Measurements from ENCODE around the gene MMAB. TPM values are rescaled to one million over a fixed set of nuclear protein-coding genes. Genes with fewer than 3 reads are reported as not detected.

MMAB gene
- total RNA-seq, 4 donors from 2014 or later = 20.0 to 25.3 (median 21.0) TPM

- Histone ChIP-seq H3K4me3 (no peak overlapping the region), H3K9me3 (no peaks in the 10 kb centered on the region), H3K4me1 (no peaks in the 10 kb centered on the region), H3K27me3 (no peaks in the 10 kb centered on the region), H3K27ac (replicated peaks in 1 of 4) (no peak overlapping the region), H3K36me3 (peaks cover 61 to 100% (median 100%) of the 10 kb centered on the region in 4 donors)
- intact Hi-C loops (cut with DNase I) = no loop called here
- no peak for DNase-seq (ENCODE audit: extremely low spot score)
- no peak for TF ChIP-seq EP300 (IDR thresholded peaks at IDR 0.05)
- TF ChIP-seq CTCF (IDR thresholded peaks at IDR 0.05) = no peak
- TF ChIP-seq POLR2AphosphoS5 (IDR thresholded peaks at IDR 0.05) = no peak
- TF ChIP-seq POLR2A (IDR thresholded peaks at IDR 0.05; ENCODE audit: low read depth) = no peak
- WGBS = 57% methylated on average over 2 of the region's 2 CpGs
Observed at GRCh38 chr12:109531411-109531810, 41.9 kb downstream of the MMAB start.

GRCh38 chr12:109529691-109530640 is 43.3 kb downstream of the MMAB start:
- no peak overlapping the region for H3K27ac ChIP-seq (replicated peaks in 1 of 4)
- no peaks in the 10 kb centered on the region for H3K4me1 ChIP-seq
- no peak overlapping the region for H3K4me3 ChIP-seq
- 74% methylated on average over 19 of the region's 19 CpGs for WGBS
- H3K9me3 ChIP-seq = no peaks in the 10 kb centered on the region
- no peak for TF ChIP-seq POLR2AphosphoS5 (IDR thresholded peaks at IDR 0.05)
- TF ChIP-seq EP300 (IDR thresholded peaks at IDR 0.05) = no peak
- no peak for TF ChIP-seq POLR2A (IDR thresholded peaks at IDR 0.05; ENCODE audit: low read depth)
- no peak for TF ChIP-seq CTCF (IDR thresholded peaks at IDR 0.05)
- intact Hi-C loops (cut with DNase I) = no loop called here
- no peak for DNase-seq (ENCODE audit: extremely low spot score)
- no peaks in the 10 kb centered on the region for H3K27me3 ChIP-seq
- peaks cover 54 to 100% (median 100%) of the 10 kb centered on the region in 4 donors for H3K36me3 ChIP-seq

- no peak for TF ChIP-seq POLR2AphosphoS5 (IDR thresholded peaks at IDR 0.05)
- no peak for TF ChIP-seq EP300 (IDR thresholded peaks at IDR 0.05)
- no peak for TF ChIP-seq POLR2A (IDR thresholded peaks at IDR 0.05; ENCODE audit: low read depth)
- no peak for TF ChIP-seq CTCF (IDR thresholded peaks at IDR 0.05)
- H3K4me3 ChIP-seq = no peak overlapping the region
- H3K9me3 ChIP-seq = no peaks in the 10 kb centered on the region
- H3K36me3 ChIP-seq = peaks cover 58 to 100% (median 99%) of the 10 kb centered on the region in 4 donors
- no peak for DNase-seq (ENCODE audit: extremely low spot score)
- H3K27ac ChIP-seq (replicated peaks in 1 of 4) = no peak overlapping the region
- no peaks in the 10 kb centered on the region for H3K27me3 ChIP-seq
- intact Hi-C loops (cut with DNase I) = no loop called here
- 90% methylated on average over 7 of the region's 8 CpGs for WGBS
- H3K4me1 ChIP-seq = no peaks in the 10 kb centered on the region
Observed at GRCh38 chr12:109527489-109528123, 45.7 kb downstream of the MMAB start.

GRCh38 chr12:109525279-109525585 is 48.1 kb downstream of the MMAB start:
- Histone ChIP-seq H3K27ac (replicated peaks in 1 of 4) (no peak overlapping the region), H3K4me3 (no peak overlapping the region), H3K4me1 (peaks cover 0 to 3% (median under 1%) of the 10 kb centered on the region in 4 donors), H3K36me3 (peaks cover 63 to 100% (median 97%) of the 10 kb centered on the region in 4 donors), H3K27me3 (no peaks in the 10 kb centered on the region), H3K9me3 (no peaks in the 10 kb centered on the region)
- no peak for TF ChIP-seq POLR2A (IDR thresholded peaks at IDR 0.05; ENCODE audit: low read depth)
- no peak for TF ChIP-seq EP300 (IDR thresholded peaks at IDR 0.05)
- TF ChIP-seq CTCF (IDR thresholded peaks at IDR 0.05) = no peak
- TF ChIP-seq POLR2AphosphoS5 (IDR thresholded peaks at IDR 0.05) = no peak
- intact Hi-C loops (cut with DNase I) = no loop called here
- WGBS = 100% methylated on average over 2 of the region's 3 CpGs
- no peak for DNase-seq (ENCODE audit: extremely low spot score)

Measured in esophagus muscularis mucosa (tissue), 4 donors.